SHP77 (cell line): Measurements from ENCODE around the gene GRWD1.
"Not testable (repeated sequence)": the region's sequence is repeated elsewhere in the genome, so short reads cannot be mapped to it uniquely, and the experiment has no call there.

Experiments
- DNase-seq, 2 experiments: peaks; one replicate each; lab custom pipeline; 2025; lab: John Stamatoyannopoulos, UW

GRWD1 gene

DNA sequence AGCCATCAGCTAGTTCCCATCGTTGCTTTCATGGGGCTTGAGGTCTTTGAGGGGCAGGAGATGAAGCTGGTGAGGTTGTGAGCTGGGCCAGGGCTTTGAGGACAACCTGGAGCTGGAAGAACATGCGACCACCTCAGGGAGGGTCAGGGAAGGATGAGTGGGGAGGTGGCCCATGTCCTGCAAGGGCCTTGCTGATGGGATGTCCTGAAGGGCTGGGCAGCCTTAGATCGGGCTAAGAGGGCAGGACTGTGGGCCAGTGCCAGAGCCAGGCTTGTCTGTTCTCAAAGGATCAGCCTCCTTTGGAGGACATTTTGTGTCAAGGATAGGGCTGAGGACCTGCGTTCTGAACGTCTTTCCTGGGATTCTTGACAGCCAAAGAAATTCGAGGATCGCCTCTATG is 33.9 kb downstream of the GRWD1 start:
- no peak for DNase-seq

DNA sequence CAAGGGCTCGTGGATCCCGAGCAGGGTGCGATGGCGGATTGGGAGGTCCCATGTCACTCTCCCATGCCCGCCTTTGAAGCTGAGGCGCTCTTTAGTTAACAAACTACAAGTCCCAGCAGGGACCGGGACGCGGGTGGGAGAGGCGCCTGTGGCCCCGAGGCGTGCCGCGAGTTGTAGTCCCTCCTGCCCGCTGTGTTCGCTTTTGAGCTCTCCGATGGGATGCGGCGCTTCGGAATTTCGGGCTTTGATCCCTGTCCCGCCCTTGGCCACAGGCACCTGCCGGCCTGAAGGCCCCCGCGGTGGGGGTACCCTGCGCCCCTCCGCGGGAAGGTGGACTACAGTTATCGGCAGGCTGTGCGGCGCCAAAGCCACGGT is 34.4 kb downstream of the GRWD1 start:
- DNase-seq: no peak

DNA sequence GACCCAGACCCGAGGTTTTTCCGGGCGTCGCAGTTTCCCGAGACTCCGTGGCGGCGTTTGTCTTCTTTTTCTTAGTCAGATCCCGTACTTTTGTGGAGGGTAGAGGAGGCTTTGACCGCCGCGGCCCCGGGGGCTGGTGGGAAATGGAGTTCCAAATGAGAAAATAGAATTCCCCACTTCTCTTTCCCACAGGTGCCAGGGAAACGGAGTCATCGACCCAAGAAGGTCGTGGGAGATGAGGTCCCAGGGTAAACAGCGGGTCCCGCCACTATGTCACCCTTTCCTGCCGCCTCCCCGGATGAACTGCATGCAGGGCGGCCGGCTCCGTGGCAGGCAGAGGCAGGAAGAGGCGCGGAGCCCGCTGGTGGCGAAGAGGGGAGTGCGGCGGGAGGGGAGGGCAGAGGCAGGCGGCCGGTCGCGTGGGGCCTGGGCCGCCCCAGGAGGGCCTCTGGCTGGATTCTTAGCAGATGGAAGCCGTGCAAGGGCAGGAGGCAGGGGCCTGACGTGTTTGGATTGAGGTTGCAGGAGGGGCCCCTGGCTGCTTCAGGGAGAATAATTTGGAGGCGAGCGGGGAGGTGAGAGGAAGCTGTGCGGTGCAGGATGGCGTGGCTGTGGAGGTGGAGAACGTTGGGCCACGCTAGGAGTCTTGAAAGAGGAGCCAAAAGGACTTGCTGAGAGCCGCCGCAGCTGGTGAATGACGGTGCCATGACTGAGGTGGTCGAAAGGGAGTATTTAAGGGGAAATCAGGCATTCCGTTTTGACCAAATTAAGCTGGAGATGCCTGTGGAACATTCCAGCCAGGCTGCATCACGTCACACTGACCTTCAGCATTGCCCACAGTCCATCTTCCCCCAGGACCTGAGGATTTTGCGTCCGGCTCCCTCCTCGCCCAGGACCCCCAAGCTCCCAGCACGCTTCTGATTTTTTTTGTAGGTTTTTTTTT is 35.0 kb downstream of the GRWD1 start:
- no peak for DNase-seq

- peak in 1 of 2 experiments; percentile 10 for DNase-seq
Observed at GRCh38 chr19:48481846-48482639, 36.3 kb downstream of the GRWD1 start.

- DNase-seq: no peak
Observed at GRCh38 chr19:48483301-48483700, 37.5 kb downstream of the GRWD1 start.

DNA sequence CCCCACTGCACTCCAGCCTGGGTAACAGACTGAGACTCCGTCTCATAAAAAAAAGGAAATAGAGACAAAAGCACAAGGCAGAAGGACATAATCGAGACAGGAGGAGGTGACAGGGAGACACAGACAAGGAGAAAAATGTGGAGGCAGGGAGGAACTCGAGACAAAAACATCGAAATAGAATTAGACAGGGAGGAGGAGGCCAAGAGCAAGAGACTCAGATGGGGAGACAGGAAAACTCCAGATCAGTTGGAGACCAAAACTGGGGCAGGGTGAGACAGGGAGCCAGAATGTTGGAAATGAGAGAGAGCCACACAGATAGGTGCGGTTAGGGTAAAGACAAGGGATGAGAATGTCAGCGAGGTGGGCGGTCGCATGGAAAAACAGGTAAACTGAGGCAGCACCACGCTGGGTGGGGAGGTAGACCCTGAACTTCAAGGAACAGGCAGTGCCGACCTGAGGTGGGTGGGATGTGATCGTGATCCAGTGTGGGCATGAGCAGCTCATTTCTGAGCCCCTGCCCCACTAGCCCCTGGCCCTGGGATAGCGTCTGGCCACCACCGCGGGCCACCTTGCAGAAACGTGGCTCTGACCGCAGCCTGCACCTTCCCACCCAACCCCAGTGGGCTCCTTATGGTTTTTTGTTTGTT is 38.6 kb downstream of the GRWD1 start:
- DNase-seq: no peak

GRCh38 chr19:48484931-48485612 is 39.3 kb downstream of the GRWD1 start:
- DNase-seq: no peak

DNA sequence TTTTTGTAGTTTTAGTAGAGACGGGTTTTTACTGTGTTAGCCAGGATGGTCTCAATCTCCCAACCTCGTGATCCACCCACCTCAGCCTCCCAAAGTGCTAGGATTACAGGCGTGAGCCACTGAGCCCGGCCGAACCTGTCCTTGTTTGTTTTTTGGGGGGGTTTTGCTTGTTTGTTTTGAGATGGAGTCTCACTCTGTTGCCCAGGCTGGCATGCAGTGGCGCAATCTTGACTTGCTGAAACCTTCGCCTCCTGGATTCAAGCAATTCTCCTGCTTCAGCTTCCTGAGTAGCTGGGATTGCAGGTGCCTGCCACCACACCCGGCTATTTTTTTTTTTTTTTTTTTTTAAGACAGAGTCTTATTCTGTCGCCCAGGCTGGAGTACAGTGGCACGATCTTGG is 40.9 kb downstream of the GRWD1 start:
- DNase-seq: not testable (repeated sequence)

DNA sequence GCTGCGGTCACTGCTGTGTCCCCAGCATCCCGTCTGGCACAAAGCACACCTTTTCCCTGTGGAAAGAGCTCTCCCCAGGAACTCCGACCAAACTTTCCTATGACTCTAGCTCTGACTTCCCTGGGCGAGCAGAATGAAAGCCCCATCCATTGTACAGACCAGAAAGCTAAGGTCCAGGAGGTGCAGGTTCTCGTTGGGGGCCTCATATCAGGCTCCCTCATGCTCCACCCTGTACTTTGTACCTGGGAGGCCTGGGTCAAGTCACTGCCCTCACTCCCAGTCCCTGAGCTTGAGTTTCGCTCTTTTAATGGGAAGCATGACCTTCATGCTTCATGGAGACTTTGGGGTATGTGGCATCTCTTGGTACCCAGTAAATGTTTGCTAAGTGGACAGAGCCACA is 41.8 kb downstream of the GRWD1 start:
- no peak for DNase-seq

- no peak for DNase-seq
Observed at GRCh38 chr19:48487948-48488347, 42.2 kb downstream of the GRWD1 start.

DNA sequence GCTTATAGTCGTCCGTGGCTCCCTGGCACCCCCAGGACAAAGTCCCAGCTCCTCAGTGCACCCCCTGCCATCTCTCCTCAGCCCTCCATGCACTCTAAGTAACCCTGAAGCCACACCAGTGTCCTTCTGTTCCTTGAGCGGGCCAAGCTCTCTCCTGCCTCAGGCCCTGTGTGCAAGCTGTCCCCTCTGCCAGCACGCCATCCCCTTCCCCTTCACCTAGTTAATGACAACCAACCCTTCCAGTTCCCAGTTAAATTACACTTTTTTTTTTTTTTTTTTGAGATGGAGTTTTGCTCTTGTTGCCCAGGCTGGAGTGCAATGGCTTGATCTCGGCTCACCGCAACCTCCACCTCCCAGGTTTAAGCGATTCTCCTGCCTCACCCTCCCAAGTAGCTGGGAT is 42.7 kb downstream of the GRWD1 start:
- not testable (repeated sequence) for DNase-seq

DNA sequence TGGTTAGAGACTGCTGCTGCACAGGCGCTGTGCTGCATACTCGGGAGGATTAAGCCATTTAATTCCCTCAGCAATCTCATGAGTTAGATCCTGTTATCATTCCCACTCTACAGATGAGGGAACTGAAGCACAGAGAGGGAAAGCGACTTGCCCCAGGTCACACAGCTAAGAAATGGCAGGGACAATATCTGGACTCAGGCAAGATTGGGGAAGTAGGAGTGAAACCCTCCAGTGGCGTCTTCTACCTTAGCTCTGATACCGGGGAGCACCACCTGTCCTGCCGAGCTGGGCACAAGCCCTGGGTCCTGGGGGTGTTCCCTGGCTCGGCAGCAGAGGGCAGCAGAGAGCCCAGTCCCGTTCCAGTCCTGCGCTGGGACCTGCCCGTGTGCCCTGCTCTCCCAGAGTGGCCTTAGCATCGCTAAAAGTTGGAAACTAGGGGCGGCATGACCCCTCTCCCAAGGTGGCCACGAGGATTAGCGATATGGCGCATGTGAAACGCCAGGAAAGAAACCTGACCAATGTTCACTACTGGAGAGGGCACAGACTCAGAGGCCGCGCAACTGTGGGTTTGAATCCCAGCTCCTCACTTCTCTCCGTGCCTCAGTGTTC is 43.9 kb downstream of the GRWD1 start:
- DNase-seq: peak; percentile 19 to 43

GRCh38 chr19:48490981-48491792 is 45.4 kb downstream of the GRWD1 start:
- DNase-seq: no peak

- no peak for DNase-seq
Observed at GRCh38 chr19:48491793-48492123, 46.0 kb downstream of the GRWD1 start.

DNA sequence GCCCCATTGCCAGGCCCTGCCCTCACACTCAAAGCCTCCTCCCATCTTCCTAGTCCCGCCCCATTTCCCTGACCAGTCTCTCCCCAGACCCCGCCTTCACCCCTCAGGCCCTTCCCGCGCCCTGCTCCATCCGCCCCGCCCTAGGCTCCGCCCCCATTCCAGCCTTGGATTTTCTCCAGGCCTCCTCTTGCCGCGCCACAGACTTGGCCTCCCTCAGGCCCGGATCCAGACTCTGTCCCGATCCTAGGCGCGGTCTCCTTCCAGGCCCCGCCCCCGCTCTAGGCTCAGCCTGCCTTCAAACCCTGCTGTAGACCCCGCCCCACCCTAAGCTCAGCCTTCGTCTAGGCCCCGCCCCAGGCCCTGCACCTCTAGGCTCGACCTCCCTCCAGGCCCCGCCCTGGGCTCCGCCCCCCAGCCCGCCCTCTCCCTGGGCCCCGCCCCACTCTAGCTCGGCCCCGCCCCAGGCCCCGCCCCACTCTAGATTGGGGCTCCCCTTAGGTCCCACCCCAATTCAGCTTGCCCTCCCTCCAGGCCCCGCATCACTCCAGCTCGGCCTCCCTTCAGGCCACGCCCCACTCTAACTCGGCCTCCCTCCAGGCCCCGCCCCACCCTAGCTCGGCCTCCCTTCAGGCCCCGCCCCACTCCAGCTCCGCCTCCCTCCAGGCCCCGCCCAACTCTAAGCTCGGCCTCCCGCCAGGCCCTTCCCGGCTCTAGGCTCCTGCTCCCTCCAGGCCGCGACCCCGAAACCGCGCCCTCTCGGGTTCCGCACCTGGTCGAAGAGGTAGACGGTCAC is 47.3 kb downstream of the GRWD1 start:
- peak; percentile 80 to 90 for DNase-seq

GRCh38 chr19:48493718-48494401 is 48.1 kb downstream of the GRWD1 start:
- no peak for DNase-seq

DNA sequence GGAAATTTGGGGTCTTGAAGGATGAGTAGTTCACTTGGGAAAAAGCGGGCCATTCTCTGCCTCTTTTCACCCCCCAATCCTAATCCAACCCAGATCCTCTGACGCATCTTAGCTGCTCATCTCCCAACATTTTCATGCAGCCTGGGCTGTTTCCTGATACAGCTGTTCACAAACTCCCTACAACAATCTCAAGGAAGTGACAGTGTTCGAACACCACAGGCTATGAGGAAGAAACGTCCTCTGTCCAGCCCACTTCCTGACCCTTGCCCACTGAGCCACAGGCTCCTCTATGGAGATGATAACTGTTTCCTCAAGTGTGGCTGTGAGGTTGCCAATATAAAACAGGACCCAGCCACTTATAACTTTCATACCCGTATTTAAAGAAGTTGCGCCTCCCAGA is 49.6 kb downstream of the GRWD1 start:
- DNase-seq: no peak

DNA sequence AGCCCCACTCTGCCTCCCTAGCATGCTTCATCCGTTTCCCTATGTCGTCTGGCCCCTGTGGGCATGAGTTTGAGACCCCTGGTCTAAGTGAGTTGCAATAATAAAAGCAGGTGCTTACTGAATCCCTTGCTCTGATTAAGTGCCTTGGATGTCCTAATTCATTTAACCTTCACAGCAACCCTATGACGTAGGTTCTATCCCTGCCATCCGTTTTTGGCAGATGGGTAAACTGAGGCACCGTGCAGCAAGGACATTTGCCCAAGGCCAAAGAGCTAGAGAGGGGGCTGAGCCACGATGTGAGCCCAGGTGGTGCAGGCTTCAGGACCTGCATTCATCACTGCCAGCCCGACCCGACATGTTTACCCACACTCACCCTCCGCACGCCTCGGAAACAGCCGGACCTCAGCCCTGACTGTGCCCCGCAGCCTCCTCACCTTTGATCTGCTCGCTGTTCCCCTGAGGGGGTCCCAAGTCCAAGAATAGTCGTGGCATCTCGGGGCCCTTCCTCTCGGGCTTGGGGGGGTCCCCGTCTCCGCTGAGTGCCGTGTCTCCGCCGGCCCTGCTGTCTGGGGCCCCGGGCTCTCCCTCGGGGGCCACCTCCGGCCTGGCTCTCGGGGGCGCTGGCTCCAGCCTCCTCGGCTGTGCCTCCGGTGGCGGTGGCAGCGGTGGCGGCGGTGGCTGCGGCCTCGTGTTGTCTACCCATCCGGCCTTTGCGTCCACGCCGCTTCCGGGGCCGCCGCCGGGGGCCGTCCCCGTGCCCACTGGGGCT is 51.4 kb downstream of the GRWD1 start:
- no peak for DNase-seq
